Measurements from ENCODE around the gene TASOR. TPM values are rescaled to one million over a fixed set of nuclear protein-coding genes. Genes with fewer than 3 reads are reported as not detected.
"Not testable (repeated sequence)": the region's sequence is repeated elsewhere in the genome, so short reads cannot be mapped to it uniquely, and the experiment has no call there.

TASOR gene
- total RNA-seq, 4 donors from 2014 or later = 61.5 to 90.2 (median 82.6) TPM

GRCh38 chr3:56720849-56721248 lies 37.8 kb upstream of the TASOR start:
- Histone ChIP-seq H3K27me3 (no peaks in the 10 kb centered on the region), H3K27ac (no peak overlapping the region), H3K4me3 (no peak overlapping the region), H3K4me1 (no peaks in the 10 kb centered on the region), H3K36me3 (peaks cover 0 to 17% (median 0%) of the 10 kb centered on the region in 3 donors), H3K9me3 (peaks cover 0 to 21% (median 0%) of the 10 kb centered on the region in 4 donors)
- no peak for DNase-seq (ENCODE audit: low spot score in 2 of 2)
- no peak for TF ChIP-seq EP300 (IDR thresholded peaks at IDR 0.05)
- TF ChIP-seq CTCF (IDR thresholded peaks at IDR 0.05) = no peak
- TF ChIP-seq POLR2A (IDR thresholded peaks at IDR 0.05) = no peak

- H3K36me3 ChIP-seq; H3K4me3 ChIP-seq; H3K27ac ChIP-seq; H3K27me3 ChIP-seq; H3K4me1 ChIP-seq; DNase-seq (ENCODE audit: low spot score in 2 of 2): not testable (repeated sequence)
- peaks cover 0 to 34% (median 0%) of the 10 kb centered on the region in 4 donors for H3K9me3 ChIP-seq
- 93 to 98% methylated on average over 16 to 19 of the region's 21 CpGs for WGBS, 2 donors
Measured at GRCh38 chr3:56718809-56719208, 35.7 kb upstream of the TASOR start.

DNA sequence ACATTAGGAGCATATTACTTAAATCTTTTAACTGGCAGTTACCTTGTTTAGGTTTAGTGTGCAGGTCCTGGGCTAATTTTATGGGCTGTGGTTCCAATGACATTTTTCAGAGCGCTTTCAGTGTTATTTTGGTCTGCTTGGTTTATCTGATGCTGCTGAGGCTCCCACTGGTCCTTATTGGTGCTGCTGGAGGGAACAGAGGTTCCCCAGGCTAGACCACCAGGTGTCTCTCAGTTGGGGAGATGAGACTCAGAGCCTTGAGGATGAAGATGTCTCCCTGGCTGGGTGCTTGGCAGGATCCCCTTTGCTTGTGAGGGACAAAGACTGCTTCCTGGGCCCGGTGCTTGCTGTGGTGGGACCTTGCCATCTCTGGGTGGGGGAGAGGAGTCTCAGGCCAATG lies 28.3 kb upstream of the TASOR start:
- H3K27ac ChIP-seq = no peak overlapping the region
- no peak for TF ChIP-seq EP300 (IDR thresholded peaks at IDR 0.05)
- TF ChIP-seq CTCF (IDR thresholded peaks at IDR 0.05) = no peak
- TF ChIP-seq POLR2A (IDR thresholded peaks at IDR 0.05) = no peak
- WGBS, 2 donors = 78 to 94% methylated on average over 2 of the region's 2 CpGs
- no peak overlapping the region for H3K4me3 ChIP-seq
- no peaks in the 10 kb centered on the region for H3K36me3 ChIP-seq
- H3K9me3 ChIP-seq = peaks cover 0 to 18% (median 0%) of the 10 kb centered on the region in 4 donors
- DNase-seq (ENCODE audit: low spot score in 2 of 2) = no peak
- H3K4me1 ChIP-seq = no peaks in the 10 kb centered on the region
- H3K27me3 ChIP-seq = no peaks in the 10 kb centered on the region

DNA sequence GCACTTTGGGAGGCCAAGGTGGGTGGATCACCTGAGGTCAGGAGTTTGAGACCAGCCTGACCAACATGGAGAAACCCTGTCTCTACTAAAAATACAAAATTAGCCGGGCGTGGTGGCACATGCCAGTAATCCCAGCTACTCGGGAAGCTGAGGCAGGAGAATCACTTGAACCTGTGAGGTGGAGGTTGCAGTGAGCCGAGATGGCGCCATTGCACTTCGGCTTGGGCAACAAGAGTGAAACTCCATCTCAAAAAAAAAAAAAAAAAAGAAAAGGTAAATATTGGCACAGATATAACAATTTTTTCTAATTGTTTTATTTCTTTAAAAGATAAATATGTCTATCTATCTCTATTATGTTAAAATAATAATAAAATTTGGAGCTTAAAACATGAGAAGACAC lies 24.3 kb upstream of the TASOR start:
- H3K4me1 ChIP-seq; H3K27me3 ChIP-seq; H3K36me3 ChIP-seq; DNase-seq (ENCODE audit: low spot score in 2 of 2); H3K4me3 ChIP-seq; H3K27ac ChIP-seq; H3K9me3 ChIP-seq: not testable (repeated sequence)
- WGBS, 2 donors = 87% methylated on average over 6 of the region's 6 CpGs

DNA sequence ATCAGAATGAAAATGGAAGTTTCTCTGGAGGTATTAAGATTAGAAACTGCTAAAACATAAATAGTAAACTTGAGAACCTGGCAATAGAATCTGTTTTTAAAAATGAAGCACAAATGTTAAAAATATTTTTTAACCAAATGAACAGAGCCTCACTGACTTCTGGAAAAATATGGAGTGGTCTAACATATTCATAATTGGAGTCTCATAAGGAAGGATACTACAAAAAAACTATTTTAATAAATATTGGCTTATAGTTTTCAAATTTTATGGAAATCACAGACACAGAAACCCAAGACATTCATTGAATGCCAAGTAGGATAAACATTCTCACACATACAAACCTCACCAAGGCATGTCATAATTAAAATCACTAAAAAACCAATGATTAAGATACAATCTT lies 23.6 kb upstream of the TASOR start:
- TF ChIP-seq CTCF (IDR thresholded peaks at IDR 0.05) (no peak), POLR2A (IDR thresholded peaks at IDR 0.05) (no peak), EP300 (IDR thresholded peaks at IDR 0.05) (no peak)
- Histone ChIP-seq H3K4me1 (peaks cover 0 to 3% (median 0%) of the 10 kb centered on the region in 4 donors), H3K36me3 (no peaks in the 10 kb centered on the region), H3K27ac (no peak overlapping the region), H3K27me3 (no peaks in the 10 kb centered on the region), H3K4me3 (no peak overlapping the region), H3K9me3 (no peaks in the 10 kb centered on the region)
- DNase-seq (ENCODE audit: low spot score in 2 of 2) = no peak

- TF ChIP-seq POLR2A (IDR thresholded peaks at IDR 0.05) = no peak
- no peak for TF ChIP-seq CTCF (IDR thresholded peaks at IDR 0.05)
- TF ChIP-seq EP300 (IDR thresholded peaks at IDR 0.05) = no peak
- Histone ChIP-seq H3K4me1 (peaks cover 0 to 3% (median 0%) of the 10 kb centered on the region in 4 donors), H3K27me3 (no peaks in the 10 kb centered on the region), H3K27ac (no peak overlapping the region), H3K4me3 (no peak overlapping the region), H3K9me3 (no peaks in the 10 kb centered on the region), H3K36me3 (no peaks in the 10 kb centered on the region)
- no peak for DNase-seq (ENCODE audit: low spot score in 2 of 2)
- 89 to 91% methylated on average over 3 of the region's 3 CpGs for WGBS, 2 donors
Measured at GRCh38 chr3:56704706-56705105, 21.6 kb upstream of the TASOR start.

Measured in tibial nerve (tissue), 4 donors.